Stimulated activated CD4-positive, alpha-beta T cell treated with anti-CD3 and anti-CD28 coated beads, TNF-alpha, amount 100 ng/mL, for 4 hours (primary cell): ENCODE data around the gene C13orf42.
"Not testable (repeated sequence)": the region's sequence is repeated elsewhere in the genome, so short reads cannot be mapped to it uniquely, and the experiment has no call there.

Experiments
- DNase-seq, 3 experiments: peaks; one replicate each; pipeline ENCODE4 v3.0.0-alpha.2; 2020; ENCODE audit warnings: low read depth in 3 of 3

The C13orf42 gene

DNA sequence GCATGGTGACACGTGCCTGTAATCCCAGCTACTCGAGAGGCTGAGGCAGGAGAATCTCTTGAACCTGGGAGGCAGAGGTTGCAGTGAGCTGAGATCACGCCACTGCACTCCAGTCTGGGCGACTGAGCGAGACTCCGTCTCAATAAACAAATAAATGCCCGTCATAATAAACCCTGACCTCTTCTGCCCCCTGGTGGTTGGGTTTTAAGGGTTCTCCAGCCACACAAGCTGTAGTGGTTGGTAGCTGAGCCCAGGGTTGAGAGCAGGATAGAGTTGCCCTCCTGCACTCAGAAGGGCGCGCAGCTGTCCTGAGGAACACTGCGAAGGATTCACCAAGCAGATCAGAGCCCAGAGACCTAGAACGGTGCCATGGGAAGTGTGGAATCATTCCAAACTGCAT, 9.8 kb upstream of the C13orf42 start:
- not testable (repeated sequence) for DNase-seq

GRCh38 chr13:51118809-51119431, 7.8 kb upstream of the C13orf42 start:
- no peak for DNase-seq

GRCh38 chr13:51113969-51114368, 2.9 kb upstream of the C13orf42 start:
- no peak for DNase-seq

DNA sequence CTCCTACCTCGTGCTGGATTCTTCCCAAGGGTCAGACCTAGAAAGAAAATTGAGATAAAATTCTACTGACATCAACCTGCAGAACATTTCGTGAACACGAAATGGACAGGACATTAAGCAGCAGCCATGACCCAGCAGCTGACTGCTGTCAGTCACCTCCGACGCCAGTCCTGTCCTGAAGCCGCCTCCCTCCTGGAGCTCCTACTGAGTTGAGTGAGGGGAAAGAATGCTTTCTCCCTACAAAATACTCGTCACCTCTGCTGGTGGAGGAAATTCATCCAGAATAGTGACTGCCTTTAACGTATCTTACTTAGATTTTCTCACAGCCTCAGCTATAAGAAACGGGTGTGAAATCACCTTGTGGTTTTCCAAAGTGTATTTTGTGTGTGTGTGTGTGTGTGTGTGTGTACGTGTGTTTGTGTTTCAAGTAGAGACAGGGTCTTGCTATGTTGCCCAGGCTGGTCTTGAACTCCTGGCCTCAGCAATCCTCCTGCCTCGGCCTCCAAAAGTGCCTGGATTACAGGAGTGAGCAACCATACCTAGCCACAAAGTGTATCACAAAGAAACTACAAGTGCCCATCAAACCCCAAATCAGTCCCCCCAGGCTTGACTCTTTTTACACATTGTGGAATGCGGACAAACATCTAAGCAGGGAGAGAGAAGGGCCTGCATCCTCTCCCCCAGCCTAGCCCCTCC, 2.3 kb upstream of the C13orf42 start:
- no peak for DNase-seq

- DNase-seq = no peak
Observed at GRCh38 chr13:51112771-51113170, 1.7 kb upstream of the C13orf42 start.

- no peak for DNase-seq
Observed at GRCh38 chr13:51111997-51112396, 923 bp upstream of the C13orf42 start.

DNA sequence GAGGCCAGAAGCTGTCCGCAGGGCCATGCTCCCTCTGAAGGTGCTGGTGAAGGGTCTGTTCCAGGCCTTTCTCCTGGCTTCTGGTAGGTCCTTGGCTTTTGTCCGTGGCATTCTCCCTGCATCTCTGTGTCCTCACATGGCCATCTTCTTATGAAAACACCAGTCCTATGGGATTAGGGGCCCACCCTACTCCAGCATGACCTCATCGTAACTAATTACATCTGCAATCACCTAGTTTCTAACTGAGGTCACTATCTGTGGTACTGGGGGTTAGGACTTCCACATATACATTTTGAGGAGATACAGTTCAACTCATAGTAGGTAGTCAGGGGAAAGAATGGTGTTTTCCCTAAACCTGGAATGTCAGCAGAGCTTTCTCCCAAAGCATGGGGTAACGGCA, 3.1 kb downstream of the C13orf42 start:
- no peak for DNase-seq

DNA sequence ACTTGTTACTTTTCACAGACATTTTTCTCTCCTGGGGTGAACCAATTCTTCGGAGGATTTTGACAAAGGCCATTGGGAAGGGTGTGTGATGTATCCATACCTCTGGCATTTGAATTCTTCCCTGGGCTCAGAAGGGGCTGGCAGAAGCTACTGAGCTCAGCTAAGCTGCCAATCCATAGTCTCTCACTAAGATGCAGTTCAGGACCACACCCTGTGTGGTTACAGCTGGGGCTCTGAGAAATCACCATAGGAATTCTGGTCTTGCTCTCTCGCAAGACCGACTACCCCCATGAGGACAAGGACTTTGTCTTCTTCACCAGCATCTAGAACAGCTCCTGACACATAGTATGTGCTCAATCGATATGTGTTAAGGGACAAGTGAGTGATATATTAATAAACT, 6.0 kb downstream of the C13orf42 start:
- DNase-seq = no peak

- DNase-seq = no peak
Observed at GRCh38 chr13:51101636-51102235, 9.3 kb downstream of the C13orf42 start.

DNA sequence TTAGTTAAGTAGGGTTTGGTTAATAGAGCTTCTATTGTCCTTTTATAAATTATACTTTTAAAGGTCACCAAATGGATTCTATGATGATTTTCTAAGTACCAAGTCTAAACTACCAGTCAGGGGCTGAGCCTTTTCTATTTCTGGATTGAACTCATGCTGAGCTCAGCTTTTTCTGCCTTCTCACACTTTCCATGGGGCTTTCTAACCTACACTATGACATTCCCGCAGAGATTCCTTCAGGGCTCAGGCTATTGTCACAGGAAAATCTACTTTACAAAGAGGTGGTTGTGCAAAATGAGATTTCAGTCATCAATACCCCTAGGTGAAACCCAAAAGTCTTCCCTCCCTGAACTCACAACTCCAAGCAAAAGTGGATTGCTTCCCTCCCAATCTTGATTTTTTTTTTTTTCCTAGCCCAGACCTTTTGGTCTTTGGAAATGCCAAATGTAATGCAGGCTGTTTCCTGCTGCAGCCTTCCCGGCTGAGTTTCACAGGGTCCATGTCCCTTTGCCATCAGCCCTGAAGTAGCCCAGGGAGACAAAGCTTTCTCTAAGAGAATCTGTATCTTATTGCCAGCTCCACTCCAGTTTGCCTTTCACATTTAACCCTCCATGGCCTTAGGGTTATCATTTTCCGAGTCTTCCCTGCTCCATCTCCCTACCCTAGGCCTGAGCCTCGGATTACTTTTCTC, 13.6 kb downstream of the C13orf42 start:
- DNase-seq = no peak

GRCh38 chr13:51096131-51096530, 14.9 kb downstream of the C13orf42 start:
- DNase-seq = no peak

DNA sequence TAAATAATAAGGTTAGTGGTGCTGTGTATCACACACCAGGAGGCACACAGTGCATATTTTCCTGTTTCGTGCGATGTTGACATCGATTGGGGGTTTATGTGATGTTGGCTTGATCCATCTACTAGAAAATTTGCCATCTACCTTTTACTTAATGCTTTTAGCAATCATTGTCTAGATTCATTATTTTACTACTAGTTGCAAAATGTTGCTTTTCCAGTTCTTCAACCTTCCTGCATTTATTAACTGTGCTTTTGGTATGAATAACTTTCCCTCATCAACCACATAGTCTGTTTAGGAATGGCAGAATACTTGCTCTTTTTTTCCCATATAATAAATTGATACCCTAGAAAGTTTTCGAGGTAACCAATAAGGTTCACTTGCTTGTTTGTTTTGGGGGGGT, 17.5 kb downstream of the C13orf42 start:
- no peak for DNase-seq

- no peak for DNase-seq
Observed at GRCh38 chr13:51091839-51092238, 19.2 kb downstream of the C13orf42 start.

- no peak for DNase-seq
Observed at GRCh38 chr13:51083706-51084105, 27.4 kb downstream of the C13orf42 start.

DNA sequence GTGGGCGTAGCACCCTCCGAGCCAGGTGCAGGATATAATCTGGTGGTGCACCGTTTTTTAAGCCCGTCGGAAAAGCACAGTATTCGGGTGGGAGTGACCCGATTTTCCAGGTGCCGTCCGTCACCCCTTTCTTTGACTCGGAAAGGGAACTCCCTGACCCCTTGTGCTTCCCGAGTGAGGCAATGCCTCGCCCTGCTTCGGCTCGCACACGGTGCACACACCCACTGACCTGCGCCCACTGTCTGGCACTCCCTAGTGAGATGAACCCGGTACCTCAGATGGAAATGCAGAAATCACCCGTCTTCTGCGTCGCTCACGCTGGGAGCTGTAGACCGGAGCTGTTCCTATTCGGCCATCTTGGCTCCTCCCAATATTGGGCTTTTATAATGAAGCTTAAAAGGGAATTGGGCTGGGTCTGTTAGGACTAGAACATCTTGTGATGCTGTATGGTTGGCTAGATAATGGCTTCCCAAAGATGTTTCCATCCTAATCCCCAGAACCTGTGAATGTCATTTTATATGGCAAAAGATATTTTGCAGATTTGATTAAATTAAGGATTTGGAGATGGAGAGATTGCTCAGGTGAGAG, 30.5 kb downstream of the C13orf42 start:
- DNase-seq = not testable (repeated sequence)

- no peak for DNase-seq
Observed at GRCh38 chr13:51071493-51071892, 39.6 kb downstream of the C13orf42 start.

GRCh38 chr13:51070005-51070649, 40.9 kb downstream of the C13orf42 start:
- DNase-seq = peak; percentile 59 to 63 (median 61)

DNA sequence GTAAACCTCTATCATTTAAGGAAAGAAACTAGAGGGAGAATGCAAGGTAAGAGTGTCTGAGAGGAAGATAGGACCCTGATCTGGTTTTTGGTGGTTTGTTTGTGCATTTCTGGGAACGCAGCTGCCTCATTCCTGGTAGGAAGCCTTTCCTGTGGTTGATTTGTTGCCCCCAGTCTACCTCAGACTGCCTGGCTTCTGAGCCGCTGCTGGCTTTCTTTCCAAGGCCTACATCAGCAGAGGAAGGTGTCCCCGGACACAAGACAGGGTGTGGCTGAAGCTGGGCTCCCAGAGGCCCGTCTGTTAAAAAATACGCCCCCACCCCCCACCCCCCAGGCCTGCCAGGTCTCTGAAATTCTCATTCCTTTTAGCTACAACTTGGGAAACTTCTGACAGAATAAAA, 42.6 kb downstream of the C13orf42 start:
- no peak for DNase-seq

DNA sequence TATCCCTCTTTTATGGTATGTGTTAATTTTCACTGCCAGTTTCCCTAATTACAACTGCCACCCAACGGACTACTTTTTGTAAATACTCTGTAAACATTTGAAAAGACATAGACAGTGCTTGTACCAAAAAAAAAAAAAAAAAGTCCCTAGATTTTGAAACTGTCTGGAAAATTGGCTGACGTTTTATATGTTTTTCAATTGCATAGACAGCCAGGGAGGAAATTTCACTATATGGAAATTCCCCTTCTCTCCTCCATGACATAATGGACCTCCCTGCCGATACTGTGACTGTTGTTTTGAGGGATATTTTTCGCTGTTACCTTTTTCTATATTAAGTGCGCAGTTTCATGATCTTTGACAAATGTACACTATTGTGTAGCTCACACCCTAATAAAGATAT, 43.4 kb downstream of the C13orf42 start:
- no peak for DNase-seq

GRCh38 chr13:51067210-51067701, 43.8 kb downstream of the C13orf42 start:
- no peak for DNase-seq

GRCh38 chr13:51066091-51066831, 44.8 kb downstream of the C13orf42 start:
- DNase-seq = no peak
